DMS 273 treated with DMSO at 0.1 percent for 48 hours (cell line): ENCODE results near the gene CTH.
"Not testable (repeated sequence)": the region's sequence is repeated elsewhere in the genome, so short reads cannot be mapped to it uniquely, and the experiment has no call there.

Experiments used
- DNase-seq: peaks from one replicate; lab custom pipeline; 2025; lab: John Stamatoyannopoulos, UW

Gene CTH

GRCh38 chr1:70455291-70455690, 44.2 kb downstream of the CTH start:
- peak; percentile 29 for DNase-seq

GRCh38 chr1:70458131-70458530, 47.1 kb downstream of the CTH start:
- DNase-seq = no peak

DNA sequence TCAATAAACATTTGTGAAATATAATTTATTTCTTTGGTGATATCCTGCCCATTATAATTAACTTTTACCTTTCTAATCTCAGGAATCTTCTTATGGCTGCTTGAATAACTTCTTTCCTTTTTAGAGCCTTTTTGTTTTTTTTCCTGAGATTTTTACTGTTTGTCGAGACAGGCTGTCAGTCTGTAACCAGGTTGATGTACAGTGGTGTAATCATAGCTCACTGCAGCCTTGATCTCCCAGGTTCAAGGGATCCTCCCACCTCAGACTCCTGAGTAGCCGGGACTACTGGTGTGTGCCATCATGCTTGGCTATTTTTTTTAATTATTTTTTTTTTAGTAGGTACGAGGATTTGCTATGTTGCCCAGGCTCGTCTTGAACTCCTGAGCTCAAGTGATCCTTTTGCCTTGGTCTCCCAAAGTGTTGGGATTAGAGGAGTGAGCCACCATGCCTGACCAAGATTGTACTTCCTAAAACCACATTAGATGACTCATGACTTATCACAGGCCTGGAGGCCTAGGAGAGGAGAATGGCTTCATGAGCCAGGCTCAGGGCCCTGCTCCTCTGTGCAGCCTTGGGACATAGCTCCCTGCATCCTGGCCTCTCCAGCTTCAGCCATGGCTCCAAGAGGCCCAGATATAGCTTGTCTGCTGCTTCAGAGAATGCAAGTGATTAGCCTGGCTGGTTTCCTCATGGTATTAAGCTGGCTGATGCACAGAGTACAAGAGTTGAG, 48.6 kb downstream of the CTH start:
- DNase-seq = no peak

GRCh38 chr1:70460740-70461713, 50.0 kb downstream of the CTH start:
- not testable (repeated sequence) for DNase-seq

- DNase-seq = no peak
Measured at GRCh38 chr1:70462611-70463010, 51.5 kb downstream of the CTH start.

DNA sequence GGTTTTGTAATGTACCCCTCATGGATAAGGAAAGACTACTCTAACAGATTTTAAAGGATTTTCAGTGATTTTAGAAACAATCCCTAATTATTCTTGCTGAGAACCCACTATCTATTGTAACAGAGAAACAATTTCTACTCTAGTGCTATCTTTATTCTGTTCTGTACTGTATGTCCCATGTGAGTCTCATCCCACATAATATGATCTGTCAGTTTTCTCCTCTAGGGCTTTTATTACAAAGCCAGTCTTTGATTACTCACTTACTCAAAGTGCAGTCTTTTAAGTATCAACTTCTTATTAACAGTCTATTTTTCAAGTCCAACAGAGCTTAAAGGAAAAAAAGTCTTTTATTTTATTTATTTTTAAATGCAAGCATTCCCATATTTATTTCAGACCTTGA, 54.8 kb downstream of the CTH start:
- DNase-seq = no peak

- DNase-seq = no peak
Measured at GRCh38 chr1:70467531-70467930, 56.5 kb downstream of the CTH start.

GRCh38 chr1:70468180-70468579, 57.1 kb downstream of the CTH start:
- DNase-seq = no peak

DNA sequence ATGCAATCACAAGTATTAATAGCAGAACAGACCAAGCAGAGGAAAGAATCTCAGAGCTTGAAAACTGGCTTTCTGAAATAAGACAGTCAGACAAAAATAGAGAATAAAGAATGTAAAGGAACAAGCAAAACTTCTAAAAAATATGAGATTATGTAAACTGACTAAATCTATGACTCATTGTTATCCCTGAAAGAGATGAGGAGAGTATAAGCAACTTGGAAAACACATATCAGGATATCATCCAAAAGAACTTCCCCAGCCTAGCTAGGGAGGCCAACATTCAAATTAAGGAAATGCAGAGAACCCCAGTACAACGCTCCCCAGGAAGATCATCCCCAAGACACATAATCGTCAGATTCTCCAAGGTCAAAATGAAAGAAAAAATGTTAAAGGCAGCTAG, 58.1 kb downstream of the CTH start:
- not testable (repeated sequence) for DNase-seq

DNA sequence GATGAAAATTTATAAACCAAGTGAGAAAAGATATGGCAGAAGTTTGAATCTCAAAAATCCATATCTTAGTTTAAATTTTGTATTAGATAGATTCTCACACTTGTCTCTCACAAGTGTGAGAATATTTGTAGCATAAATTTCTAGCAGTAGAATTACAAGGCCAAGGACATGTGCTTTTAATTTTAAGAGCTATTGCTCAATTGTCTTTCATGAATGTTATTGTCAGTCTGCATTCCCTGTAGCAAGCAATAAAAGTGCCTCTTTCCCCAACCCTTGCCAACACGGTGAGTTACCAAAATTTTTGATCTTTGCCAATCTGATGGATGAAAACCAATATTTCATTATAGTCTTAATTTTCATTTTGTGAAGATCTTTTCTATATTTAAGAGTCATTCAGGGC, 64.0 kb downstream of the CTH start:
- DNase-seq = no peak

DNA sequence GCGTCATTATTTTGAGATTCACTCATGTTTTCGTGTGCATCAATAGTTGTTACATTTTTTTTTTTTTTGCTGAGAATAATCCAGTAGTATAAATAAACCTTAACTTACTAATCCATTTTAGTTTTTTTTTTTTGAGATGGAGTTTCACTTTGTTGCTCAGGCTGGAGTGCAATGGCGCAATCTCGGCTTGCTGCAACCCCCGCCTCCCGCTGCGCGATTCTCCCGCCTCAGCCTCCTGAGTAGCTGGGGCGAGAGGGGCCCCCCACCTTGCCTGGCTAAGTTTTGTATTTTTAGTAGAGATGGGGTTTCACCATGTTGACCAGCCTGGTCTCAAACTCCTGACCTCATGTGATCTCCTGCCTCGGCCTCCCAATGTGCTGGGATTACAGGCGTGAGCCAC, 66.0 kb downstream of the CTH start:
- DNase-seq = no peak

- not testable (repeated sequence) for DNase-seq
Measured at GRCh38 chr1:70477905-70478304, 66.8 kb downstream of the CTH start.

GRCh38 chr1:70483342-70483741, 72.3 kb downstream of the CTH start:
- no peak for DNase-seq

DNA sequence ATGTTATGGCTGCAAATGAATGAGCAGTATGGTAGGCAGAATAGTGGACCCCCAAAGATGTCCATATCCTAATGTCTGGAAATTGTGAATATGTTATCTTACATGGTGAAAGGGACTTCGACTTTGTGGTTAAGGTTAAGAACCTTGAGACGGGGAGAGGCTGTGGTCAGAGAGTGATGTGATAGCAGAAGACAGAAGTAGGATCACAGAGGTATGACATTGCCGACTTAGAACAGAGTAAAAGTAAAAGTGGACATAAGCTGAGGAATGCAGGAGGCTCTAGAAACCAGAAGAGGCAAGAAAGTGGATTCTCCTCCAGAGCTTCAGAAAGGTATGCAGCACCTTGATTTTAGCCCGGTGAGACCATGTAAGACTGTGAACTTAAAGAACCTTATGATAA, 74.6 kb downstream of the CTH start:
- no peak for DNase-seq

- peak; percentile 85 for DNase-seq
Measured at GRCh38 chr1:70486676-70487458, 75.8 kb downstream of the CTH start.

DNA sequence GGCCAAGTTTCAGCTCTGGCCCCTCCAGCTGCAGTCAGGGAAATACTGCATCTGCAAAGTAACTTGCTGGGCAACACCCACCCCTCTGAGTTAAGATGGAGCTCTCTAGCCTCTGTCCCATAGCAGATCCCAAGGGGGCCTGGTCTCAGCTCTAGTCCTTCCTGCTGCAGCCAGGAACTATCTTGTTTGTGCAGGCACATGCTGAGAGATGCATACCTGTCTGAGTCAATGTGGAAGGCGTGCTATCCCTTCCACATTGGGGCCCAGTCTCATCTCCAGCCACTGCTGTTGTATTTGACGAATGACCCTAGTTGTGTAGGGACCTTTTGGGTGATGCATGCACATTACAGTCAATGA, 76.4 kb downstream of the CTH start:
- no peak for DNase-seq

- DNase-seq = peak; percentile 54
Measured at GRCh38 chr1:70487910-70488665, 77.0 kb downstream of the CTH start.
